ENCODE results near the gene NDUFV1.
"Not testable (repeated sequence)": the region's sequence is repeated elsewhere in the genome, so short reads cannot be mapped to it uniquely, and the experiment has no call there.

Gene NDUFV1

DNA sequence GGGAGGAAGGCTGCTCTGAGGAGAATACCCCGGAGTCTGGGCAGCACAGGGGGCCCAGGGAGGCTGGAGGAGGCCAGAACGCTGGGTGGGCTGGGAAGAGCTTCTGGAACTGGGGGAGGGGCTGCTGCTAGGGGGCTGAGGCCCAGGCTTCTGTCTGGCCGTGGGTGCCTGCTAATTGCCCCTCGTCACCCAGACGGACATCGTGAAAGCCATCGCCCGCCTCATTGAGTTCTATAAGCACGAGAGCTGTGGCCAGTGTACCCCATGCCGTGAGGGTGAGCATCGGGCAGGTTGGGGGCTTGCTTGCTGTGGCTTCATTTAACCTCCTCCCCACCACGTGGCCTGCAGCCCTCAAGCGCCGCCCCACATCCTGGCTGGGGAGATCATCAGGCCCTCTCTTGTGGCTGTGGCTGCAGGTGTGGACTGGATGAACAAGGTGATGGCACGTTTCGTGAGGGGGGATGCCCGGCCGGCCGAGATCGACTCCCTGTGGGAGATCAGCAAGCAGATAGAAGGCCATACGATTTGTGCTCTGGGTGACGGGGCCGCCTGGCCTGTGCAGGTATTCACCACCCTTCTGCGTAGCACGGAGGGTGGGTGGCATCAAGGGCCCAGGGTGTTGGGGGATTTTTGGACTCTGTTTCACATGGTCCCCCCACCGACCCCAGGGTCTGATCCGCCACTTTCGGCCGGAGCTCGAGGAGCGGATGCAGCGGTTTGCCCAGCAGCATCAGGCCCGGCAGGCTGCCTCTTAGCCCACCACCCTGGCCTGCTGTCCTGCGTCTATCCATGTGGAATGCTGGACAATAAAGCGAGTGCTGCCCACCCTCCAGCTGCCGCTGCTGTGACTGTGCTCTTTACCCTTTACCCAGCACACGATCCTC is 5.2 kb downstream of the NDUFV1 start:
- DNase-seq (ENCODE audit: low read depth) = no peak

- DNase-seq (ENCODE audit: low read depth) = no peak
Observed at GRCh38 chr11:67612751-67613150, 6.0 kb downstream of the NDUFV1 start.

- no peak for DNase-seq (ENCODE audit: low read depth)
Observed at GRCh38 chr11:67613313-67613959, 6.7 kb downstream of the NDUFV1 start.

DNA sequence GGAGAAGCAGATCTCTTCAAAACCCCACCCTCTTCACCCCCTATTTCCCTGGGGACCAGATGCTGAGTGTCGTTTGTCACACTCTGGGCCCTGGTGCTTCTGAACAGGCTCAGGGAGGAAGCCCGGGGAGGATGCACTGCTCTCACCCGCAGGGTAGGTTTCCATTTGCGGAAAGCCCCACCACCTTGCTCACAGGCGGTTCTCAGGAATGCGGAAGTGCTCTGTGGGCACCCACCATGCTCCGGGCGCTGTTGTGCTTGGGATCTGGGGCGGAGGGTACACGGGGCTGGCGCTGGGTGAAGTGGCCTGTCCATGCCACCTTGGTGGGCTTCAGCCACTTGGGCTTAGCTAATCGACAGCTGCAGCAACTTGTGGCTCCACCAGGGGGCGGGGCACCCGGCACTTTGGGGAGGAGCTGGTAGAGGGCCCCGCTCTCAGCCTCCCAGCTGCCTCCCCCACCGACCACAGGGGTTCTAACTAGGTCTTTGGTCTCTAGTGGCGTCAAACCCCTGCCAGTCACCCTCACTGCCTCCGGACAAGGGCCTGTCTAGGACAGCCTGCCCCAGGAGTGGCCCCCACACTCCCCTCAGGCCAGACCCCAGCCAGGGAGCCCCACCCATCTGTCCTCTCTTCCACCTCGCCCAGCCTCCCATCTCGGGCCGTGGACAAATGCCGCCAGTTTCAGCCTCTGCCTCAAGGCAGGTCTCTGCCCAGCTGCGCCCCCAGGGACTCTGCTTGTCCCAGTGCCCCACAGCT is 7.4 kb downstream of the NDUFV1 start:
- DNase-seq (ENCODE audit: low read depth) = peak; percentile 77

GRCh38 chr11:67614730-67615714 is 8.3 kb downstream of the NDUFV1 start:
- no peak for DNase-seq (ENCODE audit: low read depth)

DNA sequence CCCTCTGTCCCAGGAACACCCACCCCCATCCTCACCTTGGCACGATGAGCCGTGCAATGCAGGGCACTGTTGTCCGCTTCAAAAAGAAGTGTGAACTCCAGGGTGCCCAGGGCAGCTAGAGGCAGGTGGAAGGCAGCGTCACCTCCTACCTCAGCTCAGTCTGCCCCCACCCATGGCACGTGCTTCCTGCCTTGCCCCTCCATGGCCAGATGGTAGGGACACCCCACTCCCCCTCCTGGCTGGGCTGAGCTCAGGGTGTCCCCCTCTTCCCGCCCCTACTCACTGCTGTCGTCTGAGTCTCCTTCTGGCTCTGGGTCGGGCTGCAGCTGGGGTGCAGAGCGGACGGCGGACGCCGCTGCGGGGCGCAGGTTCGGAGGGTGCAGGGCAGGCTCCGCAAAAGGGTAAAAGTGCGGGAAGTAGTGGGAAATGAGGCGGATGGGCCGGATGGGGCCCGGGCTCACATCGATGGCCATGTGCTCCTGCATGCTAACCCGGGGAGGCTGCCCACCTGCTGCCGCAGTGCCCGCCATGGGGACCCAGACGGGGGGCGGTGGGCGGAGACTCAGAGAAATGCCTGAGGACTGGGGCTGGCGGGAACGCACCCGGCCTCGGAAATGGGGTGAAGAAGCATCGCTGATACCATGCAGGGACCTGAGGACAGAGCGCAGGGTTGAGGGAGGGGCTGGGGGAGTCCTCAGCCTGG is 9.1 kb downstream of the NDUFV1 start:
- DNase-seq (ENCODE audit: low read depth) = no peak

DNA sequence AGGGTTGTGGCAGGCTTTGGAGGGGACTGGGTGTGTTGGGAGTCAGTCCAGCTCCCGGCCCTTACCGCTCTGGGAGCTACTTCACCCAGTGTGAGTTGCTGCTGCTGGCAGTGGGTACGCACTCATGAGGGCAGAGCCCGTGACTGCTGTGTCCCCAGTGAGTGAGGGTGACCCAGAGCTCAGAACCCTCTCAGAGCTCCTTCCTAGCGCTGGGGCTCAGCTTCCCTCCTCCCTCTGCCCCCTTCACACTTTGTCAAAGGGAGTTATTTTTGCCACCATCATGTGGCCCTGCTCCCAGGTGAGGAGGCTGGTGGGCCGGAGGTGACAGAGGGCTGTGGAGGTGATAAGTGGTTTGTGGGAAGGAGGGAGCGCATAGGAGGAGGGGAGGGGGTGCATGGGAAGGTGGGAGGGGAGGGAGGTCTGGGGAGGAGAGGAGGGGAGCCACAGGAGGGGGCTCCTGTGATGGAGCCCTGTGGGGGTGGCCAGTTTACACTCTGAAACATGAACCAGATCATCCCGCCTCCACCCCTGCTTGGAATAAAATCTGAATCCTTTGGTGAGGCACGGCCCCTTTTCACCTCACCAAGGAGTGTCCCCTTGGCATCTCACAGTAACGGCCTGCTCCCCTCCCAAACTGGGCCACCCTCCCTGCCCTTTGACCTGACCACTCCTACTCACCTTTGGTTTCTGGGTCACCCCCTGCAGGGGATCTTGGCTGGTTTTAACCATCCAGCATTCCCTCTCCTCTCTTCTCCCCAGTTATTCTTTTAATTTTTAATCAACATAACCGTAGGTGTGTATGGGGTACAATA is 9.9 kb downstream of the NDUFV1 start:
- DNase-seq (ENCODE audit: low read depth) = no peak

GRCh38 chr11:67617243-67617953 is 10.7 kb downstream of the NDUFV1 start:
- DNase-seq (ENCODE audit: low read depth) = no peak

- not testable (repeated sequence) for DNase-seq (ENCODE audit: low read depth)
Observed at GRCh38 chr11:67618901-67619659, 12.3 kb downstream of the NDUFV1 start.

GRCh38 chr11:67619683-67620618 is 13.2 kb downstream of the NDUFV1 start:
- DNase-seq (ENCODE audit: low read depth) = not testable (repeated sequence)

- not testable (repeated sequence) for DNase-seq (ENCODE audit: low read depth)
Observed at GRCh38 chr11:67620621-67621020, 13.9 kb downstream of the NDUFV1 start.

DNA sequence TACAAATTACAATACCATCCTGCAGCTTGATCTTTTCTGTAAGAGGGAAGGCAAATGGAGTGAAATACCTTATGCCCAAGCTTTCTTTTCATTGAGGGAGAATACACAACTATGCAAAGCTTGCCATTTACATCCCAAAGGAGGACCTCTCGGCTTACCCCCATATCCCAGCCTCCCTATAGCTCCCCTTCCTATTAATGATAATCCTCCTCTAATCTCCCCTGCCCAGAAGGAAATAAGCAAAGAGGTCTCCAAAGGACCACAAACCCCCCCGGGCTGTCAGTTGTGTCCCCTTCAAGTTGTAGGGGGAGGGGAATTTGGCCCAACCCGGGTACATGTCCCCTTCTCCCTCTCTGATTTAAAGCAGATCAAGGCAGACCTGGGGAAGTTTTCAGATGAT is 15.2 kb downstream of the NDUFV1 start:
- DNase-seq (ENCODE audit: low read depth) = not testable (repeated sequence)

- not testable (repeated sequence) for DNase-seq (ENCODE audit: low read depth)
Observed at GRCh38 chr11:67622905-67623304, 16.2 kb downstream of the NDUFV1 start.

DNA sequence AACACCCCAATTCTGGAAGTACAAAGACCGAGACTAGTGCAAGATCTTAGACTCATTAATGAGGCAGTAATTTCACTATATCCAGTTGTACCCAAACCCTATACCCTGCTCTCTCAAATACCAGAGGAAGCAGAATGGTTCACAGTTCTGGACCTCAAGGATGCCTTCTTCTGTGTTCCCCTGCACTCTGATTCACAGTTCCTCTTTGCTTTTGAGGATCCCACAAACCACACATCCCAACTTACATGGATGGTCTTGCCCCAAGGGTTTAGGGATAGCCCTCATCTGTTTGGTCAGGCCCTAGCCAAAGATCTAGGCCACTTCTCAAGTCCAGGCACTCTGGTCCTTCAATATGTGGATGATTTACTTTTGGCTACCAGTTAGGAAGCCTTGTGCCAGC is 17.1 kb downstream of the NDUFV1 start:
- not testable (repeated sequence) for DNase-seq (ENCODE audit: low read depth)

- not testable (repeated sequence) for DNase-seq (ENCODE audit: low read depth)
Observed at GRCh38 chr11:67626131-67626833, 19.5 kb downstream of the NDUFV1 start.

DNA sequence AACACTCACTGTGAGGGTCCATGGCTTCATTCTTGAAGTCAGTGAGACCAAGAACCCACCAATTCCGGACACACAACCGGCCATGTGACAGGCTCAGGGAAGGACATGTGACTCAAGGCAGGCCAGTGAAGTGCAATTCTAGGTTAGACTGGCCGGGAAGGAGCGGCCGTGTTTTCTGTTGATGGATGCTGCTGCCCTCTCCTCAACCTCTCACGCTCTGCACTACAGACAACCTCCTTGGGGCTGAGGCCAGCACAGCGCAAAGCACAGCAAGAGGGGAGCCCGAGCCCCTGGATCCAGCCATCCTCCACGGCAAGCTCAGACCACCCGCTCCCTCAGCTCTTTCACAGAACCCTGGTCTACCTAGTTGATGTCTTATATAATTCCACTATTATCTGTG is 20.2 kb downstream of the NDUFV1 start:
- no peak for DNase-seq (ENCODE audit: low read depth)

GRCh38 chr11:67627441-67627811 is 20.7 kb downstream of the NDUFV1 start:
- DNase-seq (ENCODE audit: low read depth) = no peak
